ENCODE results near the gene ZPBP2.

Gene ZPBP2

GRCh38 chr17:39915559-39915958 is 47.6 kb downstream of the ZPBP2 start:
- peak; percentile 89 for DNase-seq

- DNase-seq, result no peak
Observed at GRCh38 chr17:39916918-39917317, 48.9 kb downstream of the ZPBP2 start.

GRCh38 chr17:39919087-39919683 is 51.2 kb downstream of the ZPBP2 start:
- DNase-seq, result no peak

- DNase-seq, result no peak
Observed at GRCh38 chr17:39920218-39921210, 52.5 kb downstream of the ZPBP2 start.

GRCh38 chr17:39921323-39921722 is 53.3 kb downstream of the ZPBP2 start:
- no peak for DNase-seq

GRCh38 chr17:39922006-39922405 is 54.0 kb downstream of the ZPBP2 start:
- DNase-seq, result no peak

- no peak for DNase-seq
Observed at GRCh38 chr17:39923230-39923629, 55.2 kb downstream of the ZPBP2 start.

- no peak for DNase-seq
Observed at GRCh38 chr17:39923836-39924690, 56.1 kb downstream of the ZPBP2 start.

- DNase-seq, result no peak
Observed at GRCh38 chr17:39924691-39925055, 56.7 kb downstream of the ZPBP2 start.

GRCh38 chr17:39925282-39926134 is 57.5 kb downstream of the ZPBP2 start:
- no peak for DNase-seq

GRCh38 chr17:39926135-39926587 is 58.2 kb downstream of the ZPBP2 start:
- DNase-seq, result no peak

- DNase-seq, result peak; percentile 8
Observed at GRCh38 chr17:39926588-39927100, 58.6 kb downstream of the ZPBP2 start.

Data from DMS79 (cell line).